HG02642 (cell line): ENCODE data around the gene PARN.
A peak's percentile ranks its signal among the peaks of the same experiment; 100 is the strongest.
"Not testable (repeated sequence)": the region's sequence is repeated elsewhere in the genome, so short reads cannot be mapped to it uniquely, and the experiment has no call there.

Experiments used
- ATAC-seq: cut with Tn5 transposase; IDR thresholded peaks from one replicate; pipeline ENCODE4 v1.9.1; 2021; ENCODE audit warnings: mild to moderate bottlenecking; ENCODE audit not compliant: unreplicated experiment, poor library complexity

The PARN gene

DNA sequence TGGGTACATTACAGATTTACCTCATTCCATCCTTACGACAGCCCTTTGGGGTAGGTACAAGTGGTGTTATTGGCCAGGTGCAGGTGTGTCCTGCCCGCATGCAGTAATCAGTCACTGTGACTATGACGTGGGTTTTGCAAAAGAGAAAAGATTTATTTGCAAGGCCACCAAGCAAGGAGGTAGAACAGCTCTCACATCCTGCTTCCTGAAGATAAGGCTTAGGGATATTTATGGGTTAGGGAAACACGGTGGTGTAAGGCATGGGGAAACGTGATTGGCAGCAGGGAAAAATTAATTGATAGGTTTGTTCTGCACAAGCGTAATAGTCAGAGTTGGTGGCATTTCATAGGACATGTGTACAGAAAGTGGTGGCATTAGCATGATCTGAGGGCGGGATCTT lies 214.8 kb downstream of the PARN start:
- ATAC-seq: no peak

DNA sequence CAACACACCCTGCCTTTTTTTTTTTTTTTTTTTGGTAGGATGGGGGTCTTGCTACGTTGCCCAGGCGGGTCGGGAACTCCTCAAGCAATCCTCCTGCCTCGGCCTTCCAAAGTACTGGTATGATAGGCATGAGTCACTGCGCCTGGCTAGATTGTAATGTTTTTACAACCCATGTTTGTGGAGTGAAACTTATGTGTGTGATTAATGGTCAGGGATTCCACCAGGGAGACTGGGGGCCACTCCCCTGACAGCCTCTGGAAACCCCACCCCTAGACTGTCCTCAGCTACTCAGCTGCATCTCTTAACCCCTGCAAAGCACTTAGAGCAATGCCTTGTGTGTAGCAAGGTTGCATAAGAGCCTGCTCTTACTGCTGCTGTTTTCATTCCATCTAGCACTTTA lies 220.5 kb downstream of the PARN start:
- ATAC-seq: no peak

DNA sequence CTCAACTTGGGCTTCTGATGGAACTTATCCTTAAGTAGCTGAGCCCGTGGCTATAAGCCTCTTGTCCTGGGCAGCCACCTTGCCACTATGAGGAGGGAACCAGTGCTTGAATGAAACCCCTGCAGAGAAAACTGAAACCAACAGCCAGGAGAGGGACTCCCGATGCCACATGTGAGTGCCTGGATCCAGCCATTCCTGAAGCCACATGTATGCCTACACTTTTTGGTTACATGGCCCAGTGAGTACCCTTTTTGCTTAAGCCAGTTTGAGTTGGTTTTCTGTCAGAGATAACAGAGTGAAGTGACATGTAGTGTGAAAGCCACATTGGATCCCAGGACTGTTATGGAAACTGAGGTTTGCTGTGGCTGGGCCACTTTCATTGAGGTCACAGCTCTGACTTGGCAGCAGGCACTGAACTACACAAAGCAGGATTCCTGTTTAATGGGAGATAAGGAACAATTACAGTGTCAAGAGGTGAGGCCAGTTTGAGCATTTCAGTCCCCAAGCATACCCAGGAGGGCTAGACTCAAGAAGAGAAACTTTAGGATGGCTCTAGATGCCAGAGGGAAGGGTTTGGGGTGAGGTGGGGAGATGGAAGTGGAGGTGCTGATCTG lies 222.2 kb downstream of the PARN start:
- no peak for ATAC-seq

DNA sequence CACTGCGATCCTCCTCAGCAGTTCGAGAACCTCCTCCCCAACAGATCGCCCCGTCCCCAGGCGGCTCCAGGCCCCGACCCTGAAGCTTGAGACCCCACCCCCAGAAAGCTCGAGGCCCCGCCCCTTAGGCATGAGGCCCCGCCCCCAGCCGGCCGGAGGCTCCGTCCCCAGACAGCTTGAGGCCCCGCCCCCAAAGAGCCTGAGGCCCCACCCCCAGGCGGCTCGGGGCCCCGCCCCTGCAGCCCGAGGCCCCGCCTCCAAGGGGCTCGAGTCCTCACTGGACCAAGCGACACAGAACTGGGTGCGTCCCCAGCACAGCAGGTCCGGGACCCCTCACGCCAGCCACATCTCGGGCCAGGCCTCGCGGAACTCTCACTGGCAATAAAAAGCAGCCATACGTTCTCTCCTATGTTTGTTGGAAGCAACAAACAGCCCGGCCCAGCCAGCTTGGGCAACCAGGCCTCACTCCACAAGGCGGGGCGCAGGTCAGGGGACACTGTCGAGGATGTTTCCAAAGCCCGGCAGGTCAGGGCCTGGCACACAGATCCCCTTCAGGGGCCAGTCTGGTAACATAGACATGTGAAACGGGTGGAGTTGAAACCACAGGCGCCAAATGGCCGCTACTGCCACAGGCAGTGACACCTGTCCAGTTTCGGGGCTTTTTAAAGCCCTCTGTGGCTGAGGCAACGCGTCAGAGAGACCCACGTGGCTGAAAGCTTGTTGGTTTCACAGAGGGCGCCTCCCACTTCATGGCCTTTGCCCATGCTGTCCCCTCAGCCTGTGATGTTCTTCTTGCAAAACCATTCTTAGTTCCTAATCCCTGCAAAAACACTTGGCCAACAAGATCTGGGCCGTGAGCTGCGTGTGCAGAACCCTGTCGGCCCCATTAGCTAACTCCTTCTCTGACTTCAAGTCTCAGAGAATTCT lies 224.2 kb downstream of the PARN start:
- ATAC-seq: peak; percentile 89

DNA sequence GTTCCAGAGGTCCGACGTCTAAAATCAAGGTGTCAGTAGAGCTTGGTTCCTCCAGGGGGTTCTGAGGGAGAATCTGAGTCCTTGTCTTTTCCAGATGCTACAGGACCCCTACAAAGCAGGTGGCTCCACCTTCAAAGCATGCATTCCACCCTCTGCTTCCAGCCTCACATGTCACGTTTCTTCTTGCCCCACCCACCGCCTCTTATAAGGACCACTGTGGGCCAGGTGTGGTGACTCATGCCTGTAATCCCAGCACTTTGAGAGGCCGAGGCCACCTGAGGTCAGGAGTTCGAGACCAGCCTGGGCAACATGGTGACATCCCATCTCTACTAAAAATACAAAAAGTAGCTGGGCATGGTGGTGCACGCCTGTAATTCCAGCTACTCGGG lies 227.1 kb downstream of the PARN start:
- ATAC-seq: not testable (repeated sequence)

DNA sequence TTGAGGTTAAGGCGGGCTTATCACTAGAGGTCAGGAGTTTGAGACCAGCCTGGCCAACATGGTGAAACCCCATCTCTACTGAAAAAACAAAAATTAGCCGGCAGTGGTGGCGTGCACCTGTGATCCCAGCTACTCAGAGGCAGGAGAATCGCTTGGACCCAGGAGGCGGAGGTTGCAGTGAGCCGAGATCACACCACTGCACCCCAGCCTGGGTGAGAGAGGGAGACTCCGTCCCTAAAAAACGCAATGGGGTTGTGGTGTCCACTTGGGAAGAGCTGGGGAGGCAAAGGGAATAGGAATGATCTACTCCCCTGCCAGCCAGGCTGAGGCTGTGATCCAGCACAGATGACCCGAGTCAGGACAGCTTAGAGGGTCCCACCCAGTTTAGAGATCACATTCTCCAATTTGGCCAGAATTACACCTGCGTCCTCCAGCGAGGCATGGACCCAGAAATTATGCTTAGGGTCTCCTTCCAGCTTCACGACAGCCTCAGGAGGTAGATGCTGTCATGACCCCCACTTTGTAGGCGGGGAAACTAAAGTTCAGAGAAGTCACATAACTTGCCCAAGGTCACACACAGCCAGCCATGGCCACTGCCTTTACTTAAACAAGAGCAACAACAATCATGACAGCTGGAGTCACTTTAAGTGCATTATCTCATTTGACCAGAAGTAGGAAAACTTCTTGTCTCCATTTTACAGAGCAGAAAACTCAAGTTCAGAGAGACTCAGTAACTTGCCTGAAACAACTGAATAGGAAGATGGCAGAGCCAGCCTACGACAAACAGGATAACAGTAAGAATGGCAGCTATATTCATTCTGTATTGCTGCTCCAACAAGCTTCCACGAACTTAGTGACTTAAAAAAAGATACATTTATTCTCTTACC lies 227.7 kb downstream of the PARN start:
- not testable (repeated sequence) for ATAC-seq

DNA sequence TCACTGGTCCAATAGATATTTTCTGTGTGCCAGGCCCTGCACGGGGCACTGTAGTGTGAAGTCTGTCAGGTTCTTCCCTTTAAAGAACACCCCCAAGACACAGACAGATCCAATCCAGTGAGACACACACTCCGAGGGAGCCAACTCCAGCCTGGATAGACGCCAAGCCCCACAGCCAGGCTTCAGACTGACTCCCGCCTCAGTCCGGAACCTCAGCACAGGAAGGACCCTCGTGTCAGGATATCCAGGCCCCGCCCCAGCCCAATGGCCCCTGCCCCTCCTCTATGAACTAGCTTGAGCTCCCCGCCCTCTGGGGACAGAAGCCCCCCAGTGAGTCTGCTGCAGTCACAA lies 228.4 kb downstream of the PARN start:
- ATAC-seq: not testable (repeated sequence)

DNA sequence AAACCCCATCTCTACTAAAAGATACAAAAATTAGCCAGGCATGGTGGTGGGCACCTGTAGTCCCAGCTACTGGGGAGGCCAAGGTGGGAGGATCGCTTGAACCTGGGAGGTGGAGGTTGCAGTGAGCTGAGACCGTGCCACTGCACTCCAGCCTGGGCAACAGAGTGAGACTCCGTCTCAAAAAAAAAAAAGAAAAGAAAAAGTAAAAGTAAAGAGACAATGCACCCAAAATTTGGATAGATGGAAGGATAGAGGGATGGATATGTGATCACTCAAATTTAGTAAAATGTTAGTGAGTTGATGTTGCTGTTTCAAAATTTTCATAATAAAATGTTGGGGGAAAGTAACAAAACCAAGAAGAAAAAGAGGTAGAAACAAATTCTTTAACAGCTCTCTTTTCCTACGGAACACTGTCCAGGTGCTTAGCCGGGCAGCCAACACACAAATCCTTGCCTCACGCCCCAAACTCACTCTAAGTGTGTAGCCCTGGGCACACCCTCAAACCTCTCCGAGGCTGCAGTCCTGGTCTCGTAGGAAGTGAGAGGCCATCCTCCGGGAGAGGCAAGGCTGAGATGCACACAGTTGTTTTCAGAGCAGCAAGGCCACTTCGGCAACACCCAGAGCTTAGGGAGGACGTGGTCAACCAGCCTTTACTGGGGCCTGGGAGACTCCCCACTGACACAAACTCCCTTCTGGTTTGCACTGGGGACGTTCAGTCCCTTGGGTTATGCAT lies 228.9 kb downstream of the PARN start:
- not testable (repeated sequence) for ATAC-seq

DNA sequence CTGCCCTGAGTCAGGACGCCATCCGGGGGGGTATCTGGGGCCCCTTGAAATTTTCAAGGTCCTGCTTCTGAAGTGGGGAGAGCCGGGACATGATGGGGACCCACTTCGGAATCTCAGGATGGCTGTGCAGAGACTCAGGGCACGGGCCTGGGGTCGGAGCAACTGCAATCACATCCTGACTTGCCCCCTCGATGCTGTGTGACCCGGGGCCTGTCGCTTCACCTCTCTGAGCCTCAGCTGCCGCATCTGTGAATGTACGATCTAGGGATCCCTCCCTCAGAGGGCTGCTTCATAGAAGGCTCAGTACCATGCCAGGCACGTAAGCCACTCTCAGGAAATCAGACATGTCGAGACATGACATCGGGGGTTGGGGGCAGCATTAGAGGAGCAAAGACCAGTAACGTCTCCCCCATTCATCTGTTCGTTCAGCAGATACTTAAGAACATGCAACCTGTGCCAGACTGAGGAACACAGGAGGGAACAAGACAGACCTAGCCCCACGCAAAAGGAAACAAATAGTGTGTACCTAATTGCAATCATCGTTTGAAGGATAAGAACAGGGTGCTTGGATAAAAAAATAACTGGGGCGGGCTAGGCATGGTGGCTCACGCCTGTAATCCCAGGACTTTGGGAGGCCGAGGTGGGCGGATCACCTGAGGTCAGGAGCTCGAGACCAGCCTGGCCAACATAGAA lies 229.6 kb downstream of the PARN start:
- no peak for ATAC-seq

DNA sequence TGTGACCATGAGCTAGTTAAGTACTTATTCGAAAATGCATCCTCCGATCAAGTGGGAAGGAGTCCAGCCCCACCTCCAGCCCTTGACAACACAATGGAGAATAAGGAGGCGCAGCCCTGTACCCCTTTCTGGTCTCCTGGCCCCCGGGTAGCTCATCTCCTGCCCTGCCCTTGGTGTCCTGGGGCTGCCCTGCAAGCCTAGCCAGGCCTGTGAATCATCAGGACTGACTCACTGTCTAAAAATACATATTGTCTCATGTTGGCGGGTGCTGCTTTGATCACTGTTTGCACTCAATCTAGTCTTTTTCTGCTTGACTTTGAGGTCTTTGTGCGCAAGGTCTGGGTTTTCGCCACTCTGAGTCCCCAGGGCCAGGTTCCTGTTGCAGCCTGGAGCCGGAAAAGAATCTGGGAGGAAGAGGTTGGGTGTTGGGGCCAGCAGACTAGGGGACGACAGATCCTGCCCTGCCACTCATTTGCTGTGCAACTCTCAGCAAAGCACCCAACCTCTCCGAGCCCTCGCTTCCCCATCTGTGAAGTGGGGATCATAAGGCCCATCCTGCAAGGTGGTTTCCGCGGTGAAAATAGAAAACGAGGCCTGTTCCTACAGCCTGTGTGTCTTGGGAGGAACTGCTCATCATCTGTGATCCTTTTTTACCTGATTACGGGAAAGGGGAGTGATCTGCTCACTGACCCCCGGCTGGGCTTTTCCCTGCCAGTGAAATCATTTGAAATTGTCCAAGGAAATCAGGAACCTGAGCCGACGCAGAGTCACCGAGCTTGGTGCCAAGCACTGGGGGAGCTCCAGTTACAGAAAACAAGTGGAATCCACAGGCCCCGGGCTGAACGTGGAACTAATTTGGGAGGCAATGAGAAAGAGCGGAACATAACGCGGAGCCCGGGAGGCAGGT lies 230.4 kb downstream of the PARN start:
- ATAC-seq: peak; percentile 67

DNA sequence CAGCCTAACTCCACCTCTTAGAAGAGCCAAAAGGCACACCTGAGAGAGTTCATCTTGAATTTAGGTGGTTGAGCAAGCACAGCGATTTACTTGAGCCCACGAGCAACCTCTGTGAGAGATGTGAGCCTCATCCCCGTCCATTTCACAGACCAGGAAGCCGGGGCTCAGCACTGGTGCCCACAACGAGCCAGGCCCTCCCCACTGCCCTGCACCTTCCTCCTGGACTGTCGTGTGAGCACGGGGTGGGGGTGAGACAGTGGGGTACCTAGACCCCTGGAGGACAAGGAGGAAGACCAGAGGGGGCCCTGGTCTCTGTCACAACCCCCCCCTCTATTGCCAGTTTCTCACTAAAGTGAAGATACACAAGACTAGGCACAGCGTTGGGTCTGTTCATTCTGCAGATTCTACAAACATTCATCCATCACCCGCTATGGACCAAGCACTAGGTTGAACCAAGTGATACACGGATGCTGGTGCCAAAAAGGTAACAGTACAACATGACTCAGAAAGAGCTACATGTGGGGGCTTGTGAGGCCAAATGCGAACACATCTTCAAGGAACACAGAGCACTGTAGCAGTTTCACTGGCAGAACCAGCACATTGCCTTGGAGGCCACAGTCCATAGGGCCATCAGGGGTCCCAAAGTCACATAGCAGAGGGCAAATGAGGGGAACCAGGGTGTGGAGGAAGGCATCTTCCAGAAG lies 231.9 kb downstream of the PARN start:
- no peak for ATAC-seq

DNA sequence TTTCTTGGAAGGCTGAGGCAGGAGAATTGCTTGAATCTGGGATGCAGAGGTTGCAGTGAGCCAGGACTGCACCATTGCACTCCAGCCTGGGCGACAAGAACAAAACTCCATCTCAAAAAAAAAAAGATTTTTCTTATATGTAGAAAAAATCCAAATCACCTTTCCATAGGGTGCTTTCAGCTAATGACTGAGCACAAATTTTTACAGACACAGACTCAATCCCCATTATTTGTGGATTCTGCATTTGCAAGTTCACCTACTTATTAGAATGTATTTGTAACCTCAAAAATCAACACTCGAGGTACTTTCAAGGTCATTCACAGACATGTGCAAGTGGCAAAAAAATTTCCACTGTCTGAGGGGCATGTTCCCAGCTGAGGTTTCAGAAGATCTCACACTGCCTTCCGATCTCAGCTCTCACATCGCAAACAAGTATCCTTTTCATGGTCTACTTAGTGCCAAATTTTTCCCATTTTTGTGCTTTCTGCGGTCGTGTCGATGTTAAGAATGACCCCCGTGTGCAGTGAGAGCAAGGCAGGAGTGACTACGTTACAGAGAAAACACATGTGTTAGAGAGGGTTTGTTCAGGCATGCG lies 234.3 kb downstream of the PARN start:
- ATAC-seq: not testable (repeated sequence)

DNA sequence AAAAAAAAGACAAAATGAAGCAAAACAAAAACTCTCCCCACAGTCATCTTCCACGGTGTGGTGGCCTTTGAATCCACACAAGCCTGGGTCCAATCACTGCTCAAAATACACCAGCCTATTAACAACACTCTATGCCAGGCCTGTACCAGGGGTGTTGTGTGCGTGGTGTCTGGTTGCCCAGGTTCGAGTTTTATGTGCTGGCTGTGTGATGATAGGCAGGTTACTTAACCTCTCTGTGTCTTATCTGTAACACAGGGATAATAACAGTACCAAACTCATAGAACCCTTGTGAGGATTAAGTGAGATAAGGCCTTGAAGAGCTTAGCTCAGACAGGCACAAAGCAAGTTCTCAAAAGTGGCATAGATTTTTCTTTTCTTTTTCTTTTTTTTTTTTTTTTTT lies 235.2 kb downstream of the PARN start:
- no peak for ATAC-seq

DNA sequence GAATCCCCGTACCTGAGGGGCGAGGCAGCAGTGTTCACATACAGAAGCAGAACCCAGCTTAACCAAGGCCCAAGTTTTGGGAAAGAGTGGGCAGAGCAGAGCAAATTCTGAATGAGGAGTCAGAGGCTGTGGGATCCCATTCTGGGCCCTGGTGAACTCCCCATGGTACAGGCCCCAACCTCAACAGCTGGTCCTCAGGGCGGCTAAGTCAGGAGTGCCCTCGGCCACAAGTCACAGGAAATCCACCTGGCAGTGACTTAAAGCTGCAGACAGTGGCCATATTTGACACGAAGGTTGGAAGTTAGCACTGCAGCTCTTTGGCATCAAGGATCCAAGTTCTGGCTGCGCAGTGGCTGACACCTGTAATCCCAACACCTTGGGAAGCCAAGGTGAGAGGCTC lies 237.1 kb downstream of the PARN start:
- no peak for ATAC-seq

DNA sequence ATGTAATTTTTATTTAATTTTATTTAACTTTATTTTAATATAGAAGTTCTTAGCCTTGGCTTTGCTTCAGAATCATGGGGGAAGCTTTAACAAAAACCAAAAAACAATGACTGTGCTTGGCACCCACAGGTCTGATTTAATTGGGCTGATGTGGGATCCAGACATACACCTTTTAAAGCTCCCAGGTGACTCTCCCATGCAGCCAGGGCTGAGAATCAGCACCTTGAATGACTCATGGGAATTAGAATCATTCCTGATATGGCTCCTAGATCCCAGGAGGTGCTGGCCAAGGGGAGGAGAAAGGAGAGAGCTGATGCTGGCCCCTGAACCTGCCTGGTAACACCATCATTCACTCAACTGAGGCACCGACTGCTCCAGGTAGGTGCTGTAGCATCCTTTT lies 240.7 kb downstream of the PARN start:
- ATAC-seq: no peak

DNA sequence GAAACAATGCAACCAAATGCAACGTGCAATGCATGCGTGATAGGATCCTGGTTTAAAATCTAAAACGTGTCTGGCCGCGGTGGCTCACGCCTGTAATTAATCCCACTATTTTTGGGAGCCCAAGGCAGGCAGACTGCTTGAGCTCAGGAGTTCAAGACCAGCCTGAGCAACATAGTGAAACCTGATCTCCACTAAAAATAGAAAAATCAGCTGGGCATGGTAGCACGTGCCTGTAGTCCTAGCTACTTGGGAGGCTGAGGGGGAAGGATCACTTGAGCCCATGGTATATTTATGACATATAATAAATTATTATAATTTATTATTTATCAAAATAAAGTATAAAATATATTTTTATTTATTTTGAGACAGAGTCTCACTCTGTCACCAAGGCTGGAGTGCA lies 241.8 kb downstream of the PARN start:
- ATAC-seq: no peak

DNA sequence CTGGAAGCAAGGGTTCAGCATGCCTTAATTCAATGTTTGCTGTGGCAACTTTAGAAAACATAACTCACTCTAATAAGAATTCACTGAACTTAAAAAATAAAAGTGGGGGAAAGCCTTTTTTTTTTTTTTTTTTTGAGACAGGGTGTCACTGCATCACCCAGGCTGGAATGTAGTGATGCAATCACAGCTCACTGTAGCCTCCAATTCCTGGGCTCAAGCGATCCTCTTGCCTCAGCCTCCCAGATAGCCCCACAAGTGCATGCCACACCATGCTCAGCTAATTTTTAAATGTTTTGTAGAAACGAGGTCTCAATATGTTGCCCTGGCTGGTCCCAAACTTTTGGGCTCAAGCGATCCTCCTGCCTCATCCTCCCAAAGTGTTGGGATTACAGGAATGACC lies 243.9 kb downstream of the PARN start:
- ATAC-seq: no peak
